GM21723 (cell line): ENCODE results near the gene RIPK3.
"Not testable (repeated sequence)": the region's sequence is repeated elsewhere in the genome, so short reads cannot be mapped to it uniquely, and the experiment has no call there.

Experiments used
- ATAC-seq: cut with Tn5 transposase; IDR thresholded peaks from one replicate; pipeline ENCODE4 v1.9.1; 2021; ENCODE audit warnings: mild to moderate bottlenecking, moderate library complexity; ENCODE audit not compliant: unreplicated experiment

RIPK3 gene

GRCh38 chr14:24369907-24370687, 30.3 kb upstream of the RIPK3 start:
- ATAC-seq, result no peak

GRCh38 chr14:24369463-24369862, 29.7 kb upstream of the RIPK3 start:
- no peak for ATAC-seq

- ATAC-seq, result no peak
Measured at GRCh38 chr14:24368562-24369252, 28.9 kb upstream of the RIPK3 start.

GRCh38 chr14:24368212-24368561, 28.4 kb upstream of the RIPK3 start:
- ATAC-seq, result no peak

- ATAC-seq, result no peak
Measured at GRCh38 chr14:24367514-24368211, 27.9 kb upstream of the RIPK3 start, which contains the start of gene NFATC4. Gene NFATC4, plus strand, starts transcription at chr14:24368184. Its CDS starts 157 bp downstream, at chr14:24368341.

- peak; percentile 45 for ATAC-seq
Measured at GRCh38 chr14:24366721-24367513, 27.1 kb upstream of the RIPK3 start.

- ATAC-seq, result peak; percentile 48
Measured at GRCh38 chr14:24366413-24366720, 26.6 kb upstream of the RIPK3 start.

- ATAC-seq, result no peak
Measured at GRCh38 chr14:24365600-24366412, 26.0 kb upstream of the RIPK3 start.

- ATAC-seq, result no peak
Measured at GRCh38 chr14:24364841-24365240, 25.1 kb upstream of the RIPK3 start.

- ATAC-seq, result no peak
Measured at GRCh38 chr14:24363401-24363800, 23.6 kb upstream of the RIPK3 start.

- ATAC-seq, result no peak
Measured at GRCh38 chr14:24362241-24362960, 22.6 kb upstream of the RIPK3 start.

- no peak for ATAC-seq
Measured at GRCh38 chr14:24361326-24361725, 21.5 kb upstream of the RIPK3 start.

- no peak for ATAC-seq
Measured at GRCh38 chr14:24360281-24360680, 20.5 kb upstream of the RIPK3 start.

GRCh38 chr14:24356208-24356607, 16.4 kb upstream of the RIPK3 start:
- no peak for ATAC-seq

- ATAC-seq, result no peak
Measured at GRCh38 chr14:24355009-24355408, 15.2 kb upstream of the RIPK3 start.

GRCh38 chr14:24354482-24354825, 14.7 kb upstream of the RIPK3 start:
- ATAC-seq, result not testable (repeated sequence)

- ATAC-seq, result no peak
Measured at GRCh38 chr14:24353559-24354481, 14.0 kb upstream of the RIPK3 start.

- no peak for ATAC-seq
Measured at GRCh38 chr14:24351517-24351916, 11.7 kb upstream of the RIPK3 start.

GRCh38 chr14:24349742-24350141, 10.0 kb upstream of the RIPK3 start:
- no peak for ATAC-seq
